NCI-H1092 (cell line): ENCODE data around the gene THOC1.
"Not testable (repeated sequence)": the region's sequence is repeated elsewhere in the genome, so short reads cannot be mapped to it uniquely, and the experiment has no call there.

Experiments
- DNase-seq: peaks from one replicate; lab custom pipeline; 2025; lab: John Stamatoyannopoulos, UW

THOC1 gene

GRCh38 chr18:267688-268552 lies at the start of gene THOC1:
TSS of gene THOC1 (minus strand) at chr18:268047. CDS start at chr18:268019, 28 bp downstream.
- DNase-seq, result peak; percentile 78

- DNase-seq, result no peak
These were observed 49.8 kb upstream of the THOC1 start for GRCh38 chr18:317618-318017.

- no peak for DNase-seq
These were observed 48.5 kb upstream of the THOC1 start for GRCh38 chr18:316393-316792.

GRCh38 chr18:313931-314330 lies 46.1 kb upstream of the THOC1 start:
- no peak for DNase-seq

- DNase-seq, result no peak
These were observed 44.6 kb upstream of the THOC1 start for GRCh38 chr18:312415-312814.

- DNase-seq, result no peak
These were observed 42.2 kb upstream of the THOC1 start for GRCh38 chr18:310042-310441.

GRCh38 chr18:308086-308485 lies 40.2 kb upstream of the THOC1 start:
- not testable (repeated sequence) for DNase-seq

GRCh38 chr18:306608-307255 lies 38.9 kb upstream of the THOC1 start:
- no peak for DNase-seq

- DNase-seq, result no peak
These were observed 37.2 kb upstream of the THOC1 start for GRCh38 chr18:305003-305501.

GRCh38 chr18:303607-304006 lies 35.8 kb upstream of the THOC1 start:
- DNase-seq, result no peak

GRCh38 chr18:303011-303410 lies 35.2 kb upstream of the THOC1 start:
- DNase-seq, result no peak

GRCh38 chr18:302097-302496 lies 34.2 kb upstream of the THOC1 start:
- DNase-seq, result no peak

- no peak for DNase-seq
These were observed 30.1 kb upstream of the THOC1 start for GRCh38 chr18:297936-298335.

- no peak for DNase-seq
These were observed 28.1 kb upstream of the THOC1 start for GRCh38 chr18:295756-296490.

GRCh38 chr18:294566-294965 lies 26.7 kb upstream of the THOC1 start:
- DNase-seq, result no peak

- DNase-seq, result no peak
These were observed 25.7 kb upstream of the THOC1 start for GRCh38 chr18:293536-293935.

- no peak for DNase-seq
These were observed 24.4 kb upstream of the THOC1 start for GRCh38 chr18:292271-292670.

GRCh38 chr18:289970-290369 lies 22.1 kb upstream of the THOC1 start:
- DNase-seq, result not testable (repeated sequence)

- DNase-seq, result no peak
These were observed 21.2 kb upstream of the THOC1 start for GRCh38 chr18:289026-289425.

- no peak for DNase-seq
These were observed 18.9 kb upstream of the THOC1 start for GRCh38 chr18:286515-287310.

- DNase-seq, result no peak
These were observed 18.0 kb upstream of the THOC1 start for GRCh38 chr18:285817-286216.

GRCh38 chr18:275486-275885 lies 7.6 kb upstream of the THOC1 start:
- no peak for DNase-seq
